Measurements from ENCODE around the gene CDK2AP2.
"Not testable (repeated sequence)": the region's sequence is repeated elsewhere in the genome, so short reads cannot be mapped to it uniquely, and the experiment has no call there.

Gene CDK2AP2

GRCh38 chr11:67466367-67466766 lies 41.6 kb downstream of the CDK2AP2 start:
- no peak for DNase-seq (ENCODE audit: low read depth, low spot score)

- not testable (repeated sequence) for DNase-seq (ENCODE audit: low read depth, low spot score)
Observed at GRCh38 chr11:67465530-67465929, 42.4 kb downstream of the CDK2AP2 start.

GRCh38 chr11:67465189-67465510 lies 42.8 kb downstream of the CDK2AP2 start:
- DNase-seq (ENCODE audit: low read depth, low spot score) = no peak

GRCh38 chr11:67464411-67465188 lies 43.4 kb downstream of the CDK2AP2 start:
- peak; percentile 88 for DNase-seq (ENCODE audit: low read depth, low spot score)

GRCh38 chr11:67463680-67464410 lies 44.1 kb downstream of the CDK2AP2 start:
- DNase-seq (ENCODE audit: low read depth, low spot score) = no peak

GRCh38 chr11:67463186-67463585 lies 44.8 kb downstream of the CDK2AP2 start:
- no peak for DNase-seq (ENCODE audit: low read depth, low spot score)

- DNase-seq (ENCODE audit: low read depth, low spot score) = no peak
Observed at GRCh38 chr11:67458266-67458665, 49.7 kb downstream of the CDK2AP2 start.

- DNase-seq (ENCODE audit: low read depth, low spot score) = no peak
Observed at GRCh38 chr11:67457453-67457852, 50.5 kb downstream of the CDK2AP2 start.
